GM19240 (cell line): ENCODE data around the gene RTN4R.
"Not testable (repeated sequence)": the region's sequence is repeated elsewhere in the genome, so short reads cannot be mapped to it uniquely, and the experiment has no call there.

Experiments
- DNase-seq: peaks from one replicate; pipeline ENCODE4 v3.0.0; 2011; ENCODE audit warnings: low spot score; ENCODE audit not compliant: insufficient read length

The RTN4R gene

GRCh38 chr22:20268279-20269012 lies at the start of gene RTN4R:
Gene RTN4R, minus strand, starts transcription at chr22:20268318. Its CDS starts 226 bp downstream, at chr22:20268092.
- peak; percentile 47 for DNase-seq

GRCh38 chr22:20317402-20318042 lies 49.4 kb upstream of the RTN4R start:
- DNase-seq: not testable (repeated sequence)

- no peak for DNase-seq
Measured at GRCh38 chr22:20316844-20317401, 48.8 kb upstream of the RTN4R start.

GRCh38 chr22:20316217-20316843 lies 48.2 kb upstream of the RTN4R start:
- no peak for DNase-seq

GRCh38 chr22:20315337-20316216 lies 47.5 kb upstream of the RTN4R start:
- no peak for DNase-seq

GRCh38 chr22:20314741-20315336 lies 46.7 kb upstream of the RTN4R start:
- DNase-seq: not testable (repeated sequence)

GRCh38 chr22:20314206-20314605 lies 46.1 kb upstream of the RTN4R start:
- DNase-seq: not testable (repeated sequence)

- not testable (repeated sequence) for DNase-seq
Measured at GRCh38 chr22:20313306-20314077, 45.4 kb upstream of the RTN4R start.

- DNase-seq: no peak
Measured at GRCh38 chr22:20312396-20313191, 44.5 kb upstream of the RTN4R start.

GRCh38 chr22:20311249-20312062 lies 43.3 kb upstream of the RTN4R start:
- not testable (repeated sequence) for DNase-seq

- DNase-seq: not testable (repeated sequence)
Measured at GRCh38 chr22:20310773-20311172, 42.7 kb upstream of the RTN4R start.

GRCh38 chr22:20310180-20310579 lies 42.1 kb upstream of the RTN4R start:
- DNase-seq: not testable (repeated sequence)

- DNase-seq: not testable (repeated sequence)
Measured at GRCh38 chr22:20308806-20309650, 40.9 kb upstream of the RTN4R start.

- not testable (repeated sequence) for DNase-seq
Measured at GRCh38 chr22:20307448-20308447, 39.6 kb upstream of the RTN4R start.

- not testable (repeated sequence) for DNase-seq
Measured at GRCh38 chr22:20306646-20307447, 38.7 kb upstream of the RTN4R start.
